Ovary (tissue), 9 donors: ENCODE data around the gene AGPAT4. TPM values are rescaled to one million over a fixed set of nuclear protein-coding genes. Genes with fewer than 3 reads are reported as not detected.

Experiments
- DNase-seq, 5 donors: peaks; one replicate each; pipeline ENCODE4 v3.0.0-alpha.2; 2019 to 2020
- H3K27ac ChIP-seq, 2 donors: fragments of 200-600 bp; one replicate each; pipeline versions ENCODE4 v1.5.1 to v1.8.0; 2019 to 2022
- H3K27me3 ChIP-seq: fragments of 200-600 bp; one replicate; pipeline ENCODE4 v1.8.0; 2022
- H3K36me3 ChIP-seq: fragments of 200-600 bp; sonication (generic); one replicate; pipeline ENCODE4 v1.5.1; 2019
- H3K4me1 ChIP-seq: one replicate; pipeline ENCODE4 v1.8.1; 2013; ENCODE audit warnings: mild to moderate bottlenecking, moderate library complexity; ENCODE audit not compliant: insufficient read depth
- H3K4me3 ChIP-seq: fragments of 200-600 bp; sonication (generic); one replicate; pipeline ENCODE4 v1.5.1; 2017
- H3K9me3 ChIP-seq, 2 donors: fragments of 200-600 bp in 1 of 2; sonication (generic) in 1 of 2; one replicate each; pipeline versions ENCODE4 v1.5.1 to v1.8.1; 2013 to 2019; ENCODE audit warnings: mild to moderate bottlenecking in 1 of 2, moderate library complexity in 1 of 2
- EP300 ChIP-seq: sonication (generic); formaldehyde crosslinking; IDR thresholded peaks from one replicate; pipeline ENCODE4 v1.6.1; 2017; ENCODE audit warnings: antibody characterized with exemption
- POLR2A ChIP-seq: fragments of 450-650 bp; IDR thresholded peaks from one replicate; pipeline ENCODE4 v1.6.1; 2017; ENCODE audit warnings: antibody characterized with exemption, mild to moderate bottlenecking, moderate library complexity
- WGBS, 3 donors: extraction: QIAGEN DNeasy Blood & Tissue Kit in 1 of 3; methylation state at CpG; one replicate each; pipeline versions ENCODE4 v1.1.5 to v1.1.7; 2013 to 2017; 5-methylcytosine and 5-hydroxymethylcytosine counted together
- intact Hi-C, 4 donors: fragments of 100-400 bp; cut with DNase I; formaldehyde crosslinking; loops; one replicate each; pipeline versions ENCODE4 v1.11.0 to v1.15.1; 2022 to 2023
- polyA plus RNA-seq, 2 donors: library from polyadenylated mRNA; stranded (reverse); fragments of 200-250 nt in 1 of 2; fragments of 350-450 nt in 1 of 2; fragmentation: Illumina TruSeq in 1 of 2; extraction: RNeasy Lipid Tissue Mini Kit (QIAGEN cat#74804) in 1 of 2; gene quantifications; one replicate each; pipeline ENCODE4 v1.2.3, GENCODE V29; 2013 to 2014
- total RNA-seq, 7 donors: library from RNA; depleted of rRNA in 2 of 7; stranded (reverse); fragments of >200 nt in 2 of 7; fragmentation: NEBNext Ultra II Directional in 3 of 7; extraction: Animal tissue kit (Norgen Biotek cat#: 25700) in 3 of 7; gene quantifications; one replicate each; pipeline versions ENCODE4 v1.1.0 to v1.2.4, GENCODE V29; 2016 to 2023
- TF ChIP-seq, protein P1 (sequence below), 3 donors: fragments of 450-650 bp in 2 of 3; fragments of 200-600 bp in 1 of 3; IDR thresholded peaks; one replicate each; pipeline versions ENCODE4 v1.5.1 to v1.8.0; 2016 to 2022; ENCODE audit warnings: antibody characterized with exemption in 3 of 3, mild to moderate bottlenecking in 1 of 3
- donor health status: DM: no; HTN: no; CAD: no; lungs with moderate emphysema.
- donor health status: DM: no; HTN: no; CAD: no.
- donor health status: Bipolar disorder and iron deficiency.
- donor health status: DM: yes; HTN: yes; CAD: no.
- donor health status: DM: no; HTN: no; CAD: no.
- donor health status: DM: yes; HTN: yes; CAD: no.

Gene AGPAT4
- total and polyA plus RNA-seq, 9 donors, result 4.4 to 13.7 (median 8.9) TPM

DNA sequence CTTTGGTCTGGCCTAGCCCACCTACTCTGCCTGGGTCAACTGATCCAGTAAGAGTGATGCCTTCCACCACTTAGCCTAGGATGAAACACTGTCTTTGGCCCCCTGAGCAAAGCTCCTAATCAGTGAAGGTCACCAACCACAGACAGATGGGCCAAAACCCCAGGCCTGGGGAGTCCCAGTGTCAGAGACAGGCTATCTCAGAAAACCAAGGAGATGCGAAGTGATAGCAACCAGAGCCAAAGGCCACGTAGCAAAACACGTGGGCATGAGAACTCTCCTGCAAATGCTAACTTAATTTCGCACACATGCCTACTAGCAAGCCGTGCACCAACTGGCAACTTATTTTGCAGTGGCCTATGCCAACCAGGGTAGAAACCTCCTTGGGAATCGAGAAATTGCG is 29.1 kb downstream of the AGPAT4 start:
- Histone ChIP-seq H3K9me3 (no peaks in the 10 kb centered on the region), H3K4me1 (no peaks in the 10 kb centered on the region), H3K36me3 (no peaks in the 10 kb centered on the region), H3K27ac (no peak overlapping the region), H3K4me3 (no peak overlapping the region), H3K27me3 (no peaks in the 10 kb centered on the region)
- DNase-seq, result no peak
- intact Hi-C loops, result no loop called here
- TF ChIP-seq POLR2A (no peak), EP300 (no peak)
- TF ChIP-seq, protein P1, sequence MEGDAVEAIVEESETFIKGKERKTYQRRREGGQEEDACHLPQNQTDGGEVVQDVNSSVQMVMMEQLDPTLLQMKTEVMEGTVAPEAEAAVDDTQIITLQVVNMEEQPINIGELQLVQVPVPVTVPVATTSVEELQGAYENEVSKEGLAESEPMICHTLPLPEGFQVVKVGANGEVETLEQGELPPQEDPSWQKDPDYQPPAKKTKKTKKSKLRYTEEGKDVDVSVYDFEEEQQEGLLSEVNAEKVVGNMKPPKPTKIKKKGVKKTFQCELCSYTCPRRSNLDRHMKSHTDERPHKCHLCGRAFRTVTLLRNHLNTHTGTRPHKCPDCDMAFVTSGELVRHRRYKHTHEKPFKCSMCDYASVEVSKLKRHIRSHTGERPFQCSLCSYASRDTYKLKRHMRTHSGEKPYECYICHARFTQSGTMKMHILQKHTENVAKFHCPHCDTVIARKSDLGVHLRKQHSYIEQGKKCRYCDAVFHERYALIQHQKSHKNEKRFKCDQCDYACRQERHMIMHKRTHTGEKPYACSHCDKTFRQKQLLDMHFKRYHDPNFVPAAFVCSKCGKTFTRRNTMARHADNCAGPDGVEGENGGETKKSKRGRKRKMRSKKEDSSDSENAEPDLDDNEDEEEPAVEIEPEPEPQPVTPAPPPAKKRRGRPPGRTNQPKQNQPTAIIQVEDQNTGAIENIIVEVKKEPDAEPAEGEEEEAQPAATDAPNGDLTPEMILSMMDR (IDR thresholded peaks at IDR 0.05), result no peak
- 95 to 97% (median 96%) methylated on average over 7 of the region's 7 CpGs for WGBS, 3 donors

DNA sequence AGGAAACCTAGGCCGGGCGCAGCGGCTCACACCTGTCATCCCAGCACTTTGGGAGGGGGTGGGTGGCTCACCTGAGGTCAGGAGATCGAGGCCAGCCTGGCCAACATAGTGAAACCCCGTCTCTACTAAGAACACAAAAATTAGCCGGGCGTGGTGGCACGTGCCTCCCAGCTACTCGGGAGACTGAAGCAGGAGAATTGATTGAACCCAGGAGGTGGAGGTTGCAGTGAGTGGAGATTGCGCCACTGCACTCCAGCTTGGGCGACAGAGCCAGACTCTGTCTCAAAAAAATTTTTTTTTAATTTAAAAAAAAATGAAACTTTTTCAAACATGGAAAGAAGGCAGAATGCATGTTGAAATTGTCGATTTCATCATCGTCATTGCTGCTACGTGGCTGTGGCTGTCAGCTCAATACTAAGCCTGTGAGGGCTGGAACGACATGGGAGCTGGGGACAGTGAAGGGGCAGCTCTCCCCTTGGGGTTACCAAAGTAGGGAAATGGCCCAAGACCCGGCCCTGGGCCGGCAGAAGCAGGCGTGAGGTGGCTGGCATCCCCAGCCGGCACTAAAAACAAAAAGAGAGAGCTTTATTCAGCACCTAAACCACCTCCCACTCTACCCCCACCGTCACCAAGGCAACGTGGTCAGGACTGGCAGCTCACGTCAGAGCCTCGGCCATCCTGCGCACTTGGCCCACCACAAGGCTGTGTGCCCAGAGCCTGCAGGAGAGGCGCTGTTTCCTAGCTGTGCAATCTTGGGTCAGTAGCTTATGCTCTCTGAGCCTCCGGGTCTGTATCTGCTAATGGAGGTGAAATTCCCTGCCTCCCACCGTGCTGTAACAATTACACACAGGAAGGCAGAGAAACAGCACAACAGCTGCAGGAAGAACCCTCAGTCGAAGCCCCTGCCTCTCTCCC is 30.8 kb downstream of the AGPAT4 start:
- Histone ChIP-seq H3K9me3 (no peaks in the 10 kb centered on the region), H3K36me3 (no peaks in the 10 kb centered on the region), H3K4me1 (no peaks in the 10 kb centered on the region), H3K27ac (no peak overlapping the region), H3K4me3 (no peak overlapping the region), H3K27me3 (no peaks in the 10 kb centered on the region)
- TF ChIP-seq, protein P1 (IDR thresholded peaks at IDR 0.05), result no peak
- TF ChIP-seq POLR2A (no peak), EP300 (no peak)
- intact Hi-C loops, result no loop called here
- DNase-seq, result no peak
- 80 to 83% (median 81%) methylated on average over 28 of the region's 28 CpGs for WGBS, 3 donors

DNA sequence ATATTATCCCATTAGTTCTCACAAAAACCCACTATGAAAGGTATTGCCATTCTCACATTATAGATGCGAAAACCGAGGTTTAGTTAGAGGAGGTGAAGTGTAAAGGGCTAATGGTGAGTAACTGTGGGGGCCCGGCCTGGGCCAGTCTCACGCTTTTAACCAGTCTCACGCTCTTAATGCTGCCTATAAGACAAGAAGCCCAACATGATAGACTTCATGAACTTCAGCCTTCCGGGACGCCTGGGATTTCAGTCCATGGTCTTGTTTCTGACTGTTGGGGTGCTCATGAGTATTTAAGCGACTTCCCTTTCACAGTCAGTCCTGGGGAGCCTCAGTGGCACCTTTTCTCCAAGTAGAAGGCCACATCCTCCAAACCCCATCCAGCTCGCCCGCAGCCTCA is 31.7 kb downstream of the AGPAT4 start:
- H3K9me3 ChIP-seq, result no peaks in the 10 kb centered on the region
- H3K27me3 ChIP-seq, result no peaks in the 10 kb centered on the region
- intact Hi-C loops, result no loop called here
- no peaks in the 10 kb centered on the region for H3K4me1 ChIP-seq
- no peaks in the 10 kb centered on the region for H3K36me3 ChIP-seq
- WGBS, 3 donors, result 97 to 98% (median 98%) methylated on average over 10 of the region's 10 CpGs
- H3K27ac ChIP-seq, result no peak overlapping the region
- H3K4me3 ChIP-seq, result no peak overlapping the region
- DNase-seq, result no peak
- TF ChIP-seq, protein P1 (IDR thresholded peaks at IDR 0.05), result no peak
- TF ChIP-seq POLR2A (no peak), EP300 (no peak)

DNA sequence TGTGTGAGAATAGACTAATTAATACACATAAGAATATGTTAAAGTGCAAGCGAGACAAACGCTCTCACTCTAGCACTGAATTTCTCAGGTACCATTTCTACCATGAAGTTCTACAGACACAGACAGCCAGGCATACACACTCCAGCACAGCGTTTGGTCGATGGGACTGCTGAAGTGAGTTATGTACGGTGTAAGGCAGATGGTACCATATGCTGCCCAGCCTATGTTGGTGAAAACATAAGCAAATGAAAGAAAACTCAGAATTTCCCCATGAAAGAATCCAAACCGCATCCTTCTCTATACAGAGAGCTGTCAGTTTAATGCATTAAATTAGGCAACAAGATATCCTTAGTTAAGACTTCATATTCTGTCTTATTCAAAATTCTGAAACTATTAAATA is 34.9 kb downstream of the AGPAT4 start:
- H3K27me3 ChIP-seq, result no peaks in the 10 kb centered on the region
- no peak for DNase-seq
- H3K27ac ChIP-seq, result no peak overlapping the region
- no peaks in the 10 kb centered on the region for H3K36me3 ChIP-seq
- H3K4me1 ChIP-seq, result peaks cover 6% of the 10 kb centered on the region
- intact Hi-C loops, result no loop called here
- no peaks in the 10 kb centered on the region for H3K9me3 ChIP-seq
- H3K4me3 ChIP-seq, result no peak overlapping the region
- 90 to 94% (median 91%) methylated on average over 6 of the region's 6 CpGs for WGBS, 3 donors
- TF ChIP-seq EP300 (no peak), POLR2A (no peak)
- TF ChIP-seq, protein P1 (IDR thresholded peaks at IDR 0.05), result no peak
